HG03342 (cell line): ENCODE data around the gene GFPT1.
A peak's percentile ranks its signal among the peaks of the same experiment; 100 is the strongest.
"Not testable (repeated sequence)": the region's sequence is repeated elsewhere in the genome, so short reads cannot be mapped to it uniquely, and the experiment has no call there.

Experiments
- ATAC-seq: cut with Tn5 transposase; IDR thresholded peaks from one replicate; pipeline ENCODE4 v1.9.1; 2021; ENCODE audit warnings: mild to moderate bottlenecking, moderate library complexity; ENCODE audit not compliant: unreplicated experiment

Gene GFPT1

GRCh38 chr2:69386789-69387734 lies at the start of gene GFPT1:
GFPT1 (minus strand) TSS chr2:69387227; CDS start chr2:69387071, 156 bp downstream.
- peak; percentile 84 for ATAC-seq

- peak; percentile 5 for ATAC-seq
Observed at GRCh38 chr2:69436596-69436937, 49.5 kb upstream of the GFPT1 start.

- ATAC-seq: no peak
Observed at GRCh38 chr2:69434753-69435152, 47.7 kb upstream of the GFPT1 start.

DNA sequence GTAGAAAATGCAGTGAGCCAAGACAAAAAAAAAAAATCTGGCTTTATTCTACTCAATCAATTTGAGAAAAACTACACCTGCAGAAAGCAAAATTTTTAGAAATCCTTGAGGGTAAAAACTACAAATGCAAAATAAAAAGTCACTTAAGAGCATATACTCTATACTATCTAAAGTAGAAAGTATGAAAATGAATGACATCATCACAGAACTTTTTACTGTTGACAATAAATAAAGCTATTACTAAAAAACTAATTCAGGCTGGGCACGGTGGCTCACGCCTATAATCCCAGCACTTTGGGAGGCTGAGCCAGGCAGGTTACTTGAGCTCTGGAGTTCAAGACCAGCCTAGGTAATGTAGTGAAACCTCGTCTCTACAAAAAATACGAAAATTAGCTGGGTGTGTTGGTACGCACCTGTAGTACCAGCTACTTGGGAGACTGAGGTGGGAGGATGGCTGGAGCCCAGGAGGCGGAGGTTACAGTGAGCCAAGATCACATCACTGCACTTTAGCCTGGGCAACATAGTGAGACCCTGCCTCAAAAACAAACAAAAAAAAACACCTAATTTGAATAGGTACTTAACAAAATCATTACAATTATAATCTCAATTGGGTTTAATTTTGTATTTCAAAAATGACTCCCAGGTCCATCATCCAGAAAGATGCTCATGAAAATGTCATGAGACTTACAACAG lies 42.6 kb upstream of the GFPT1 start:
- no peak for ATAC-seq

GRCh38 chr2:69428981-69429380 lies 42.0 kb upstream of the GFPT1 start:
- no peak for ATAC-seq

DNA sequence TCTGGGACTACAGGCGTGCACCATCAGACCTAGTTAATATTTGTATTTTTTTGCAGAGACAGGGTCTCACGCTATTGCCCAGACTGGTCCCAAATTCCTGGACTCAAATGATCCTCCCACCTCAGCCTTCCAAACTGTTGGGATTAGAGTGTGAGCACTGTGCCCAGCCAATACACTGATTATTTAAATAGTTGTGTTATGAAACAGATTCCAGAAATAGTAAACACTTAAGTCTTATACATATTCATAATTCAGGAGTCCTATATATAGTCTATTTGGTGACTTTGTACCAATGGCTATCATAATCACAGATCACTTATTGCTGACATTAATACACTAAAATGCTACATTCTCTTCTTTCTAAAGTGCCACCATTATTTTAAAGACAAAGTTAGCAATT lies 37.4 kb upstream of the GFPT1 start:
- ATAC-seq: no peak

DNA sequence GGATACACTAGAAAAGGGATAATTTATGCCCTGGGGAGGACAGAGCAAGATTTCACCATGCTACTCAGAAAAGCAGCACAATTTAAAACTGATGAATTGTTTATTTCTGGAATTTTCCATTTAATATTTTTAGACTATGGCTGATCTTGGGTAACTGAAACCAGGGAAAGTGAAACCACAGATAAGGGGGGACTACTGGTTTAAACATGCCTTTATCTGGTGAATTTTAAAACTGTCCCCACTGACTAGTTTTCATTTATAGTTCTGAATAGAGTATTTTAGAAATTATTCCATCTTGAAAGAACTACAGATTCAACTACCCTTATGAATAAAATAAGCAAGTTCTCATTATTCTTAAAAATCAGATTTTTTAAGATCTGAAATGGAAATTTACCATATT lies 35.2 kb upstream of the GFPT1 start:
- ATAC-seq: no peak

GRCh38 chr2:69419111-69419510 lies 32.1 kb upstream of the GFPT1 start:
- not testable (repeated sequence) for ATAC-seq

DNA sequence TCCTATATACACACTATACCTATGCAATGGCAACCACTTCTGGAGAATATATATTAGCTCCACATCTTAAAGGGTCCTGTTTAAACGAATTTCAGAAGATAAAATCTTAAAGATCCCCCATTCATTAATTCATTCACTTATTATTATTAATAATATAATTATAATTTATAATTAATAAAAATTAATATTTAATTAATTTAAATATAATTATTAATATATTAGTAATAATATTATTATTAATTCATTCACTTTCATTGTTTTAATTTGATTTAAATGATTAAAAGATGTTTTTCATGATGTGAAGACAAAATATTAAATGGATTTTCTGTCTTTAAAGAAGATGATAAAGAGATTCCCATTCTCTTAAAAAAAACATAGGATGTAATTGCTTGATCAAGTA lies 29.1 kb upstream of the GFPT1 start:
- no peak for ATAC-seq

GRCh38 chr2:69411120-69411519 lies 24.1 kb upstream of the GFPT1 start:
- no peak for ATAC-seq

GRCh38 chr2:69405306-69405705 lies 18.3 kb upstream of the GFPT1 start:
- no peak for ATAC-seq

- ATAC-seq: no peak
Observed at GRCh38 chr2:69400121-69400520, 13.1 kb upstream of the GFPT1 start.

- ATAC-seq: no peak
Observed at GRCh38 chr2:69397234-69397633, 10.2 kb upstream of the GFPT1 start.

DNA sequence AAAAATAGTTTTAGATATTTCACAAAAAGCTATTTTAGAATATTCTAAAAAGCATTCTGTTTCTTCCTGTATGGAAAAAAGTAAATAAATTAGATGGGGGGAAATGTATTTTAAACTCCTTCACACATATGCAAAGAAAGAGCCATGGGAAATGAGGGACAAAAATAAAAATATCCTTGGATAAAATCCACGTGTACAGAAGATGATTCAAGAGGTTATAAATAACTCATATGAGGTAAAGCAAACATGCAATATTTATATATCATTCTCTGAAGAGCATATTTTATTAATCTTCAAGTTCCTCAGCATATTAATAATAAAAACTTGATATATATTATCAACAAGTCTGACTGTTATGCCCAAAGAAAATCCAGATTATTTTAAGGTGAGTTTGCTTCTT lies 8.8 kb upstream of the GFPT1 start:
- no peak for ATAC-seq

- ATAC-seq: no peak
Observed at GRCh38 chr2:69393963-69394362, 6.9 kb upstream of the GFPT1 start.

- ATAC-seq: no peak
Observed at GRCh38 chr2:69390471-69390870, 3.4 kb upstream of the GFPT1 start.

DNA sequence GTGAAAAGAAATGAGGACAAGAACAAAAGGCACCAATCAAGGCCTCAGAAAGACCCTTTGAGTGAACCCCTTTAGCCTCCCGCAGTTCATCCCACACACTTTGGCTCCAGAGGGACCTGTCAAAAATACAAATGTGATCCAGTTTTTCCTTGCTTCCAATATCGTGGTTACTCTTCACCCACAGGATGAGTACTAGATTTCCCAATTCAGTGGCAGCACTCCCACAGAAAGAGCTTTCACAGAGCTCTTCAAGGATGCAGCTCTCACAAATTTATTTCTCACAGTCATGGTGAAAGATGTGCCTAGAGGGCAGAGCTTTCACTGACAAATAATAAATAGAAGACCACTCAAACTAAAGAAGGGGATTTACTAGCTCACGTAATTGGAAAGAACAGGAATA lies 3.0 kb upstream of the GFPT1 start:
- no peak for ATAC-seq

DNA sequence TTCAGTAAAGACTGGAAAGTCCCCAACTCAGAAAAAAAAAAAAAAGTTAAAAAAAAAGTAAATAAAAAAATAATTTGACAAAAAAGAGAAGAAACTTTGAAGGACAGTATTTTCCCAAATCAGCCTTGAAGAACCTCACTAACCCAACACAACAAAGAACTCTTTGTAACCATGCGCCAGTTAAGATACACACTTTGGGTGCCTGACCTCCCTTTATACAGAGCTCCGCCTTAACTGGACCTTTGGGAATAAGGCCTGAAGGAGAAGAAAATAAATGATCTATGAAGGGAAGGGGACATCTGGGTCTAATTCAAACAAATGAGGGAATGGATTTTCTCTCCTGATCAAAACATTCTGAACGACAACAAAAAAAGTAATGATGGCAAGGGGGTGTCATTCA lies 2.2 kb upstream of the GFPT1 start:
- ATAC-seq: no peak

- ATAC-seq: no peak
Observed at GRCh38 chr2:69387770-69388481, 899 bp upstream of the GFPT1 start.

GRCh38 chr2:69386360-69386759 lies 667 bp downstream of the GFPT1 start:
- peak; percentile 18 for ATAC-seq

- ATAC-seq: no peak
Observed at GRCh38 chr2:69385443-69386151, 1.4 kb downstream of the GFPT1 start.
